Central memory CD8-positive, alpha-beta T cell (primary cell): ENCODE data around the gene KDM7A.
"Not testable (repeated sequence)": the region's sequence is repeated elsewhere in the genome, so short reads cannot be mapped to it uniquely, and the experiment has no call there.

Experiments
- ATAC-seq: fragments of 150-1000 bp; cut with Tn5 transposase; replicated peaks from 2 replicates; pipeline ENCODE4 v1.10.0; 2022; ENCODE audit warnings: mild to moderate bottlenecking, moderate FRiP score, moderate number of reproducible peaks; ENCODE audit not compliant: poor library complexity, severe bottlenecking; ENCODE audit errors: extremely low read depth
- DNase-seq, 2 donors: peaks; one replicate each; pipeline ENCODE4 v3.0.0; 2021; ENCODE audit warnings: low spot score in 2 of 2
- H3K27ac Mint-ChIP-seq: one replicate; pipeline ENCODE4 v1.8.0; 2022; ENCODE audit warnings: low read depth, mild to moderate bottlenecking, moderate library complexity, mixed read lengths
- H3K27me3 Mint-ChIP-seq: one replicate; pipeline ENCODE4 v1.8.0; 2022; ENCODE audit warnings: mixed read lengths
- H3K36me3 Mint-ChIP-seq: one replicate; pipeline ENCODE4 v1.8.0; 2022; ENCODE audit warnings: mild to moderate bottlenecking, moderate library complexity, mixed read lengths; ENCODE audit not compliant: insufficient read depth
- H3K4me1 Mint-ChIP-seq: one replicate; pipeline ENCODE4 v1.8.0; 2022; ENCODE audit warnings: mixed read lengths
- H3K4me3 Mint-ChIP-seq: one replicate; pipeline ENCODE4 v1.8.0; 2022; ENCODE audit warnings: mild to moderate bottlenecking, moderate library complexity, mixed read lengths
- H3K9me3 Mint-ChIP-seq: one replicate; pipeline ENCODE4 v1.8.0; 2022; ENCODE audit warnings: mixed read lengths

The KDM7A gene

DNA sequence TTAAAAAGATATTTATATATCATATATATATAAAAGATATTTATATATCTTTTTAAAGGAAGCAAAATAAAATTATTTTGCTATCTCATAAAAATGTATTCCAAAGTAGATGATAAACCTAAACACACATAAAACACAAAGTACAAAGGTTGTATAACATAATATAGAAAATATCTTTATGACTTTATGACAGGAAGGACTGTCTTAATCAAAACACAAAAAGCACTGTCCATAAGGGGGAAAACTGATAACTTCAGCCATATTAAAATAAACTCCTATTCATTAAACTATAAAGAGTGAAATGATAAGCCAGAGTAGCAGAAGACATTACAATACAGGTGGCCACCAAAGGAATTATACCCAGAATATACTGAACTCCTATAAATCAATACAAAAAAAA lies 34.8 kb downstream of the KDM7A start:
- H3K27me3 Mint-ChIP-seq: no peaks in the 10 kb centered on the region
- H3K36me3 Mint-ChIP-seq: peaks cover 5% of the 10 kb centered on the region
- no peak for ATAC-seq
- no peak overlapping the region for H3K27ac Mint-ChIP-seq
- peaks cover 60% of the 10 kb centered on the region for H3K4me1 Mint-ChIP-seq
- DNase-seq: no peak
- no peak overlapping the region for H3K4me3 Mint-ChIP-seq
- H3K9me3 Mint-ChIP-seq: peaks cover 5% of the 10 kb centered on the region

DNA sequence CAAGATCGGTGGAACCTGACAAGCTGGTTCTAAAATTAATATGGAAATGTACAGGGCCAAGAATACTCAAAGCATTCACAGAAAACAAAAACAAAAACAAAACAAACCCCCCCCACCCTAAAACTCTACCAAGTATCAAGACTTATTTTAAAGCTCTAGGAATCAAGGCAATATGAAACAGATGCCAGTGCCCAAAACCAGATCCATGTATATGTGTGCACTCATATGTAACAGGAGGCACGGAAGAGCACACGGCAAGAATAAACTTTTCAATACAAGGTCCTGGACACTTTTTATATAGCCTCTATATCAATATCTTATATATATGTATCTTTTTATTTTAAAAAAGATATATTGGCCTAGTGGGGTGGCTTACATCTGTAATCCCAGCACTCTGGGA lies 35.5 kb downstream of the KDM7A start:
- H3K27me3 Mint-ChIP-seq: no peaks in the 10 kb centered on the region
- H3K4me1 Mint-ChIP-seq: peaks cover 54% of the 10 kb centered on the region
- no peak overlapping the region for H3K27ac Mint-ChIP-seq
- peaks cover 9% of the 10 kb centered on the region for H3K36me3 Mint-ChIP-seq
- peaks cover 5% of the 10 kb centered on the region for H3K9me3 Mint-ChIP-seq
- DNase-seq (no peak), ATAC-seq (no peak)
- no peak overlapping the region for H3K4me3 Mint-ChIP-seq

- no peak overlapping the region for H3K4me3 Mint-ChIP-seq
- DNase-seq: no peak
- H3K36me3 Mint-ChIP-seq: peaks cover 27% of the 10 kb centered on the region
- no peak for ATAC-seq
- H3K9me3 Mint-ChIP-seq: no peaks in the 10 kb centered on the region
- H3K27me3 Mint-ChIP-seq: no peaks in the 10 kb centered on the region
- peaks cover 37% of the 10 kb centered on the region for H3K4me1 Mint-ChIP-seq
- H3K27ac Mint-ChIP-seq: no peak overlapping the region
Measured at GRCh38 chr7:140137078-140137477, 39.7 kb downstream of the KDM7A start.

GRCh38 chr7:140136073-140136472 lies 40.7 kb downstream of the KDM7A start:
- H3K36me3 Mint-ChIP-seq: peaks cover 30% of the 10 kb centered on the region

GRCh38 chr7:140134039-140134438 lies 42.7 kb downstream of the KDM7A start:
- no peak for DNase-seq
- peaks cover 23% of the 10 kb centered on the region for H3K4me1 Mint-ChIP-seq
- H3K27me3 Mint-ChIP-seq: no peaks in the 10 kb centered on the region
- no peak overlapping the region for H3K27ac Mint-ChIP-seq
- no peak for ATAC-seq
- H3K36me3 Mint-ChIP-seq: peaks cover 42% of the 10 kb centered on the region
- no peaks in the 10 kb centered on the region for H3K9me3 Mint-ChIP-seq
- no peak overlapping the region for H3K4me3 Mint-ChIP-seq

More at GRCh38 chr7:140136073-140136472, 40.7 kb downstream of the KDM7A start:
- H3K27ac Mint-ChIP-seq: no peak overlapping the region
- H3K4me1 Mint-ChIP-seq: peaks cover 38% of the 10 kb centered on the region
- H3K27me3 Mint-ChIP-seq: no peaks in the 10 kb centered on the region
- H3K9me3 Mint-ChIP-seq: no peaks in the 10 kb centered on the region
- ATAC-seq: no peak
- H3K4me3 Mint-ChIP-seq: no peak overlapping the region
- no peak for DNase-seq

DNA sequence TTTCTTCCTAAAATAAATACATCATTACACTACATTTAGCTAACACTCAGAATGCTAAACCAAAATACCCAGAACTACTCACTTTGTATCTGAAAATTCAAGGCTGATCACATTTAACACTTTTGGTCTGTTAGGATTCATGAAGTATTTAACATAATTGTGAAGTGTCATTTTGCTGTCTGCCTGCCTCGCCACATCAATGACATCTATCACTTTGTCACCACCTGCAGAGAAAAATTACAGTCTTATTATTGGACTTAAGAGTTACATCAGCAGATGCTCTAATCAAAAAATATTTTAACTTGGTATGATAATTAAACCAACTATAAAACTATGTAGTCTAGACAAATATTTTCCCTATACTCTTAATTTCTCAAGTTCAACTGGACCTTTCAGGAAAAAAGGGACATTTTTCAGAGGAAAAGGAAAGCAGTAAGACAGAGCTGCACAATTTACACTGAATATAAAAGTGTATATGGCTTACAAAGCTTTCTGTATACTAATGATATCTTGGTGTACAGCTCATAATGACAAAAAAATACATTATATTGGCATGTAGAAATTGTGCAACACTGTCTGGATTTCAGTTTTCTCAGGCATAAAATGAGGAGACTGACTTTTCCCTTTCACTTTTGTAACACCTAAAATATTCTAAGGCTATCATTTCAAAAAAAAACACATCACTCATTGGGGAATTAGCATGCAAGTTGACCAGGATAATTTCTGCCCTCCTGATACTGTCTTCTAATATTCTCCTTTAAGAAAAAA lies 49.2 kb downstream of the KDM7A start:
- Mint-ChIP-seq H3K4me1 (peaks cover 10% of the 10 kb centered on the region), H3K4me3 (no peak overlapping the region), H3K36me3 (peaks cover 57% of the 10 kb centered on the region), H3K27me3 (no peaks in the 10 kb centered on the region), H3K27ac (no peak overlapping the region), H3K9me3 (no peaks in the 10 kb centered on the region)
- DNase-seq (no peak), ATAC-seq (no peak)

GRCh38 chr7:140126435-140127034 lies 50.2 kb downstream of the KDM7A start:
- H3K27ac Mint-ChIP-seq: no peak overlapping the region
- no peaks in the 10 kb centered on the region for H3K27me3 Mint-ChIP-seq
- H3K9me3 Mint-ChIP-seq: no peaks in the 10 kb centered on the region
- DNase-seq: no peak
- H3K4me1 Mint-ChIP-seq: peaks cover 4% of the 10 kb centered on the region
- H3K36me3 Mint-ChIP-seq: peaks cover 53% of the 10 kb centered on the region
- no peak overlapping the region for H3K4me3 Mint-ChIP-seq
- ATAC-seq: no peak

- Mint-ChIP-seq H3K9me3 (no peaks in the 10 kb centered on the region), H3K36me3 (peaks cover 47% of the 10 kb centered on the region), H3K27me3 (no peaks in the 10 kb centered on the region), H3K4me1 (no peaks in the 10 kb centered on the region), H3K4me3 (no peak overlapping the region), H3K27ac (no peak overlapping the region)
- DNase-seq (no peak), ATAC-seq (no peak)
Measured at GRCh38 chr7:140122965-140123364, 53.8 kb downstream of the KDM7A start.

- no peaks in the 10 kb centered on the region for H3K27me3 Mint-ChIP-seq
Measured at GRCh38 chr7:140121326-140121725, 55.5 kb downstream of the KDM7A start.

GRCh38 chr7:140114817-140115216 lies 62.0 kb downstream of the KDM7A start:
- not testable (repeated sequence) for H3K27ac Mint-ChIP-seq, H3K4me3 Mint-ChIP-seq, H3K27me3 Mint-ChIP-seq, H3K9me3 Mint-ChIP-seq, H3K4me1 Mint-ChIP-seq, DNase-seq, ATAC-seq
- H3K36me3 Mint-ChIP-seq: peaks cover 27% of the 10 kb centered on the region

More at GRCh38 chr7:140121326-140121725, 55.5 kb downstream of the KDM7A start:
- no peak for ATAC-seq
- Mint-ChIP-seq H3K4me1 (no peaks in the 10 kb centered on the region), H3K4me3 (no peak overlapping the region), H3K36me3 (peaks cover 41% of the 10 kb centered on the region), H3K27ac (no peak overlapping the region), H3K9me3 (no peaks in the 10 kb centered on the region)
- DNase-seq: no peak

GRCh38 chr7:140108777-140109176 lies 68.0 kb downstream of the KDM7A start:
- H3K4me3 Mint-ChIP-seq, H3K27me3 Mint-ChIP-seq, H3K9me3 Mint-ChIP-seq, ATAC-seq, DNase-seq, H3K27ac Mint-ChIP-seq: not testable (repeated sequence)
- Mint-ChIP-seq H3K36me3 (peaks cover 12% of the 10 kb centered on the region), H3K4me1 (peaks cover 22% of the 10 kb centered on the region)

- Mint-ChIP-seq H3K36me3 (peaks cover 60% of the 10 kb centered on the region), H3K27ac (no peak overlapping the region), H3K9me3 (no peaks in the 10 kb centered on the region), H3K4me1 (peaks cover 5% of the 10 kb centered on the region), H3K4me3 (no peak overlapping the region), H3K27me3 (no peaks in the 10 kb centered on the region)
- DNase-seq (no peak), ATAC-seq (no peak)
Measured at GRCh38 chr7:140096459-140096858, 80.3 kb downstream of the KDM7A start.

GRCh38 chr7:140093375-140093774 lies 83.4 kb downstream of the KDM7A start:
- no peak for ATAC-seq
- no peaks in the 10 kb centered on the region for H3K9me3 Mint-ChIP-seq
- H3K36me3 Mint-ChIP-seq: peaks cover 55% of the 10 kb centered on the region
- no peak for DNase-seq
- no peak overlapping the region for H3K27ac Mint-ChIP-seq
- H3K27me3 Mint-ChIP-seq: no peaks in the 10 kb centered on the region
- H3K4me3 Mint-ChIP-seq: no peak overlapping the region
- H3K4me1 Mint-ChIP-seq: no peaks in the 10 kb centered on the region
